Activated effector memory CD4-positive, alpha-beta T cell treated with Interleukin-2 at 50 U/mL for 16 hours (primary cell): ENCODE measurements around the gene SYT9.

Source experiments
- DNase-seq: peaks from one replicate; pipeline ENCODE4 v3.0.0-alpha.2; 2020

Gene SYT9

GRCh38 chr11:7347611-7348431 lies 96.1 kb downstream of the SYT9 start:
- DNase-seq = no peak

- no peak for DNase-seq
These were observed 97.0 kb downstream of the SYT9 start for GRCh38 chr11:7348432-7349304.

GRCh38 chr11:7351228-7351627 lies 99.5 kb downstream of the SYT9 start:
- no peak for DNase-seq

GRCh38 chr11:7353100-7353499 lies 101.4 kb downstream of the SYT9 start:
- no peak for DNase-seq

GRCh38 chr11:7364660-7365059 lies 113.0 kb downstream of the SYT9 start:
- no peak for DNase-seq

- no peak for DNase-seq
These were observed 116.1 kb downstream of the SYT9 start for GRCh38 chr11:7367803-7368202.

GRCh38 chr11:7376386-7376785 lies 124.7 kb downstream of the SYT9 start:
- no peak for DNase-seq

GRCh38 chr11:7381937-7382336 lies 130.2 kb downstream of the SYT9 start:
- DNase-seq = no peak

GRCh38 chr11:7383406-7383805 lies 131.7 kb downstream of the SYT9 start:
- DNase-seq = no peak

GRCh38 chr11:7384691-7385090 lies 133.0 kb downstream of the SYT9 start:
- DNase-seq = no peak

- no peak for DNase-seq
These were observed 133.8 kb downstream of the SYT9 start for GRCh38 chr11:7385532-7385931.

GRCh38 chr11:7413961-7414915 lies 162.5 kb downstream of the SYT9 start:
- no peak for DNase-seq

- DNase-seq = no peak
These were observed 163.5 kb downstream of the SYT9 start for GRCh38 chr11:7414973-7415817.

GRCh38 chr11:7416080-7416479 lies 164.4 kb downstream of the SYT9 start:
- DNase-seq = no peak

- no peak for DNase-seq
These were observed 165.6 kb downstream of the SYT9 start for GRCh38 chr11:7417328-7417727.

- DNase-seq = no peak
These were observed 166.4 kb downstream of the SYT9 start for GRCh38 chr11:7418061-7418460.

GRCh38 chr11:7418906-7419305 lies 167.2 kb downstream of the SYT9 start:
- DNase-seq = no peak

- no peak for DNase-seq
These were observed 169.4 kb downstream of the SYT9 start for GRCh38 chr11:7421136-7421535.

- no peak for DNase-seq
These were observed 171.0 kb downstream of the SYT9 start for GRCh38 chr11:7422544-7423331.

- no peak for DNase-seq
These were observed 172.2 kb downstream of the SYT9 start for GRCh38 chr11:7423946-7424345.

- no peak for DNase-seq
These were observed 176.0 kb downstream of the SYT9 start for GRCh38 chr11:7427733-7428132.
